Esophagus muscularis mucosa (tissue), 4 donors: ENCODE data around the gene LRRFIP2. TPM values are rescaled to one million over a fixed set of nuclear protein-coding genes. Genes with fewer than 3 reads are reported as not detected.
A peak's percentile ranks its signal among the peaks of the same experiment; 100 is the strongest.

Source experiments
- DNase-seq: peaks from one replicate; pipeline ENCODE4 v3.0.0-alpha.2; 2017; ENCODE audit errors: extremely low spot score
- H3K27ac ChIP-seq, 4 donors: fragments of 200-600 bp; sonication (generic); replicated peaks in 1 of 4; 1 replicate in 3 of 4; 2 replicates in 1 of 4; pipeline ENCODE4 v1.5.1; 2016 to 2019; ENCODE audit warnings: mild to moderate bottlenecking in 1 of 4
- H3K27me3 ChIP-seq, 4 donors: fragments of 200-600 bp; sonication (generic); one replicate each; pipeline versions ENCODE4 v1.5.1 to v1.6.0; 2016 to 2019
- H3K36me3 ChIP-seq, 4 donors: fragments of 200-600 bp; sonication (generic); one replicate each; pipeline ENCODE4 v1.5.1; 2016 to 2019
- H3K4me1 ChIP-seq, 4 donors: fragments of 200-600 bp; sonication (generic); one replicate each; pipeline ENCODE4 v1.5.1; 2016 to 2019
- H3K4me3 ChIP-seq, 4 donors: fragments of 200-600 bp; sonication (generic); 1 replicate in 2 of 4; 2 replicates in 2 of 4; pipeline ENCODE4 v1.5.1; 2016 to 2019; ENCODE audit warnings: mild to moderate bottlenecking in 4 of 4, moderate library complexity in 1 of 4
- H3K9me3 ChIP-seq, 4 donors: fragments of 200-600 bp; sonication (generic); 1 replicate in 3 of 4; 2 replicates in 1 of 4; pipeline ENCODE4 v1.5.1; 2016 to 2019
- CTCF ChIP-seq, 3 experiments: fragments of 200-600 bp in 2 of 3; fragments of 450-650 bp in 1 of 3; sonication (generic) in 2 of 3; IDR thresholded peaks; one replicate each; pipeline ENCODE4 v1.5.1; 2017 to 2019; ENCODE audit warnings: antibody characterized with exemption in 3 of 3, mild to moderate bottlenecking in 2 of 3, moderate library complexity in 1 of 3
- EP300 ChIP-seq: sonication (generic); formaldehyde crosslinking; IDR thresholded peaks from one replicate; pipeline ENCODE4 v1.6.1; 2017; ENCODE audit warnings: antibody characterized with exemption
- POLR2A ChIP-seq: fragments of 450-650 bp; IDR thresholded peaks from one replicate; pipeline ENCODE4 v1.6.1; 2017; ENCODE audit warnings: antibody characterized with exemption, moderate library complexity, mild to moderate bottlenecking, low read depth
- POLR2AphosphoS5 ChIP-seq, 2 donors: sonication (generic); formaldehyde crosslinking; IDR thresholded peaks; one replicate each; pipeline ENCODE4 v1.6.1; 2017; ENCODE audit warnings: antibody characterized with exemption in 2 of 2
- WGBS: methylation state at CpG from one replicate; pipeline ENCODE4 v1.1.5; 2018; 5-methylcytosine and 5-hydroxymethylcytosine counted together
- intact Hi-C: fragments of 100-400 bp; cut with DNase I; formaldehyde crosslinking; loops from one replicate; pipeline ENCODE4 v1.15.1; 2023
- total RNA-seq, 4 donors: library from RNA; depleted of rRNA; stranded (reverse); fragments of >200 nt; gene quantifications; one replicate each; pipeline versions ENCODE4 v1.1.0 to v1.2.1, GENCODE V29; 2016

LRRFIP2 gene
- total RNA-seq, 4 donors from 2014 or later = 76.9 to 104 (median 93.4) TPM

- Histone ChIP-seq H3K9me3 (no peaks in the 10 kb centered on the region), H3K27me3 (no peaks in the 10 kb centered on the region), H3K27ac (no peak overlapping the region), H3K36me3 (no peaks in the 10 kb centered on the region), H3K4me1 (peaks cover 0 to 3% (median 1%) of the 10 kb centered on the region in 4 donors), H3K4me3 (no peak overlapping the region)
- TF ChIP-seq EP300 (no peak), POLR2AphosphoS5 (IDR thresholded peaks at IDR 0.05) (no peak), CTCF (IDR thresholded peaks at IDR 0.05) (no peak), POLR2A (no peak)
- 88% methylated on average over 1 of the region's 1 CpG for WGBS
- intact Hi-C loops = no loop called here
- DNase-seq = no peak
Measured at GRCh38 chr3:37190667-37191066, 16.3 kb upstream of the LRRFIP2 start.

DNA sequence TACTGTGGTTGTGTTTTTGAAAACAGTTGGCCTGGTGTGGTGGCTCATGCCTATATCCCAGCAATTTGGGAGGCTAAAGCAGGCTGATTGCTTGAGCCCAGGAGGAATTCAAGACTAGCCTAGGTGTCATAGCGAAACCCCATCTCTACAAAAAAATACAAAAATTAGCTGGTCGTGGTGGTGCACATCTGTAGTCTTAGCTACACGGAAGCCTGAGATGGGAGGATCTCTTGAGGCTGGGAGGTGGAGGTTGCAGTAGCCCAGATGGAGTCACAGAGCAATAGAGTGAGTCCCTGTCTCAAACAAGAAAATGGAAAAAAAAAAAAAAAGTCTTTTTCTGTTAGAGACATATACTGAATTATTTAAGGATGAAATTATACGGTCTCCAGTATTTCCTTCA is 14.7 kb upstream of the LRRFIP2 start:
- Histone ChIP-seq H3K9me3 (no peaks in the 10 kb centered on the region), H3K36me3 (no peaks in the 10 kb centered on the region), H3K27ac (no peak overlapping the region), H3K4me1 (peaks cover 11 to 18% (median 13%) of the 10 kb centered on the region in 4 donors), H3K4me3 (no peak overlapping the region), H3K27me3 (no peaks in the 10 kb centered on the region)
- no peak for DNase-seq
- WGBS = 77% methylated on average over 4 of the region's 4 CpGs
- no peak for TF ChIP-seq POLR2A
- intact Hi-C loops = no loop called here

DNA sequence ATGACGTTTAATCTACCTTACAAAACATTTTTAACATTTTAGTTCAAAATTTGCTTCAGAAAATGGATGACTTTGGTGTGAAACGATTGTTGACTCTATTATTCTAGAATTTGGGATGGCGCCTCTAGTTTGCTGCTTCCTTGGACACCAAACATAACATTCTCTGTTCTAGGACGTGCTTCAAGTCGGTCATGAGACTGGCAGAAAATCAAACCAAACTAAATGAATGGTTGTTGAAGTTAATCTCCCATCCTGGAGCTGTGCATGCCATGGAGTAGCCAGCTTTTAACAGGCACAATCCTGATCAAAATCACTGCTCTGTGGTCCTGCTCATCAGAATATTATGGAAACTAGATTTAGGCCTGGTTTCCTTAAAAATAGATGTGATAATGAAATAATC is 9.6 kb upstream of the LRRFIP2 start:
- WGBS = 47% methylated on average over 5 of the region's 5 CpGs
- no peak for DNase-seq
- no peaks in the 10 kb centered on the region for H3K9me3 ChIP-seq
- H3K27ac ChIP-seq = peak overlapping the region; percentile 70 to 80 (median 74)
- H3K27me3 ChIP-seq = no peaks in the 10 kb centered on the region
- no peaks in the 10 kb centered on the region for H3K36me3 ChIP-seq
- intact Hi-C loops = no loop called here
- TF ChIP-seq EP300 (no peak), POLR2AphosphoS5 (IDR thresholded peaks at IDR 0.05) (peak in 1 of 2 donors; percentile 15), CTCF (IDR thresholded peaks at IDR 0.05) (no peak), POLR2A (no peak)
- H3K4me1 ChIP-seq = peaks cover 30 to 52% (median 35%) of the 10 kb centered on the region in 4 donors
- peak overlapping the region in 2 of 4 donors; percentile 1 to 11 for H3K4me3 ChIP-seq

- Histone ChIP-seq H3K9me3 (no peaks in the 10 kb centered on the region), H3K27ac (peak overlapping the region; percentile 70 to 80 (median 74)), H3K4me1 (peaks cover 36 to 58% (median 41%) of the 10 kb centered on the region in 4 donors), H3K27me3 (no peaks in the 10 kb centered on the region), H3K4me3 (peak overlapping the region in 2 of 4 donors; percentile 1 to 11), H3K36me3 (no peaks in the 10 kb centered on the region)
- no peak for DNase-seq
- TF ChIP-seq POLR2AphosphoS5 (IDR thresholded peaks at IDR 0.05) (peak in 1 of 2 donors; percentile 51), POLR2A (no peak), CTCF (IDR thresholded peaks at IDR 0.05) (no peak)
- intact Hi-C loops = no loop called here
- 47% methylated on average over 3 of the region's 3 CpGs for WGBS
Measured at GRCh38 chr3:37183375-37183831, 9.0 kb upstream of the LRRFIP2 start.

- no peaks in the 10 kb centered on the region for H3K36me3 ChIP-seq
- H3K4me3 ChIP-seq = no peak overlapping the region
- H3K27me3 ChIP-seq = no peaks in the 10 kb centered on the region
- peak overlapping the region; percentile 70 to 80 (median 74) for H3K27ac ChIP-seq
- peaks cover 42 to 64% (median 45%) of the 10 kb centered on the region in 4 donors for H3K4me1 ChIP-seq
- H3K9me3 ChIP-seq = no peaks in the 10 kb centered on the region
- no peak for DNase-seq
- TF ChIP-seq POLR2A = no peak
- no peak for TF ChIP-seq POLR2AphosphoS5 (IDR thresholded peaks at IDR 0.05)
- TF ChIP-seq EP300 = no peak
- TF ChIP-seq CTCF (IDR thresholded peaks at IDR 0.05) = no peak
- intact Hi-C loops = no loop called here
Measured at GRCh38 chr3:37182816-37183215, 8.4 kb upstream of the LRRFIP2 start.
